Activated T-cell treated with anti-CD3 and anti-CD28 coated beads, Interleukin-2, amount 50 U/mL, for 48 hours (primary cell): ENCODE results near the gene EMD.
"Not testable (repeated sequence)": the region's sequence is repeated elsewhere in the genome, so short reads cannot be mapped to it uniquely, and the experiment has no call there.

Source experiments
- DNase-seq, 2 experiments: peaks; one replicate each; pipeline ENCODE4 v3.0.0-alpha.2; 2020

The EMD gene

DNA sequence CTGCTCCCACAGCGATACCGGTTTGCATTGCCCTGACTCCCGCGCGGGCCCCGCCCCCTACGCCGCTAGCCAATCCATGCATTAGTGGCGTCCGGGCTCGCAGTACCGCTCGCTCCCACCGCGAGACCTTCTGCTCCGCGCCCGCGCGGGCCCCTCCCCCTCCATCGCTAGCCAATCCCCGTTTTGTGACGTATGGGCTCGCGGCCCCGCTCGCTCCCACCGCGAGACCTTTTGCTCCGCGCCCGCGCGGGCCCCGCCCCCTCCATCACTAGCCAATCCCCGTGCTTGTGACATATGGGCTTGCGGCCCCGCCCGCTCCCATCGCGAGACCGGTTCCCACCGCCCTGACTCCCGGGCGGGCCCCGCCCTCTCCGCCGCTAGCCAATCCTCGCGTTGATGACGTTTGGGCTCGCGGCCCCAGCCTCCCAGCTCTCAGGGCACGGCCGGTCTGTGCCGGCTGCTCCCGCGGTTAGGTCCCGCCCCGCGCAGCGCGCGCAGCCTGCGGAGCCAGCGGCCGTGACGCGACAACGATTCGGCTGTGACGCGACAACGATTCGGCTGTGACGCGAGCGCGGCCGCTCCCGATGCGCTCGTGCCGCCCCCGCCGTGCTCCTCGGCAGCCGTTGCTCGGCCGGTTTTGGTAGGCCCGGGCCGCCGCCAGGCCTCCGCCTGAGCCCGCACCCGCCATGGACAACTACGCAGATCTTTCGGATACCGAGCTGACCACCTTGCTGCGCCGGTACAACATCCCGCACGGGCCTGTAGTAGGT is at the start of gene EMD:
Gene EMD (plus strand): TSS at position 497 of the 770 bp plus-strand sequence. CDS start 190 bp downstream, at position 687.
- peak; percentile 94 to 96 for DNase-seq

DNA sequence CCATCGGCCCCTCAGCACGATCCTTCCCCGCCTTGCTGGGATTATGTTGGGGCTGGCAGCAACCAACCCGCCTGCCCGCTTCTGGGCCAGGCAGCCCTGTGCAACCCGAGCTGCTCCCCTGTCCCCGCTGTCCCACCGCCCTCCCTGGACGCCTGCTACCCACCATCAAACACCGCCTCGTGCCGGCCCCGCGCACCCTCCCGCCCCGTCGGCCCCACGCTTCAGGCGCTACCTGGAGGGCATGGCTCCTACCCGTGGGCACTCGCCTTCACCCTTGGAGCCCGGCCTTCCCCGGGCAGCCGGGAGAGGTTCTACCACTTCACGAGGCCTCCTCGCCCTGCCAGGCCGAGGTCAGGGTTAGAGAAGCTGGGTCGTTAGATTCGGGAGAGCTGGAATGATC is 46.5 kb upstream of the EMD start:
- no peak for DNase-seq

- DNase-seq: no peak
Observed at GRCh38 chrX:154333116-154333515, 46.0 kb upstream of the EMD start.

GRCh38 chrX:154333837-154334271 is 45.2 kb upstream of the EMD start:
- no peak for DNase-seq

DNA sequence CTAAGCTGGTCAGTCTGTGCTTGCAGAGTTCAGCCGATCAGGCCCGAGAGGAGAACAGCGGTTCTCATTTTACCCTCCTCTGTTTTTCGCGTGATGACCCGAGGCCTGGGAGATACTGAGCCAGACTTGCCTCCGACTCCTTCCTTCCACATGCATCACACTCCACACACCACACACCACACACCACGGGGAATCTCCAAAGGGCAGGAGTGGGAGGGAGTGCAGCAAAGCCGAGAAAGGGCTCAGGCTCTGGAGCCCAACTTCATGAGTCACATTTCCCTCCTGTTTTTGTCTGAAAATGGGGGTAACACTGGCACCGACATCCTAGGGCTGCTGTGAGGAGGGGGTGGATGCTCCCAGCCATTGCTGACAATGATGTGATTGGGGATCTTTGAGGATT is 44.6 kb upstream of the EMD start:
- DNase-seq: peak; percentile 49 to 58

- DNase-seq: not testable (repeated sequence)
Observed at GRCh38 chrX:154341399-154342298, 37.4 kb upstream of the EMD start.

GRCh38 chrX:154343063-154343462 is 36.0 kb upstream of the EMD start:
- DNase-seq: not testable (repeated sequence)

GRCh38 chrX:154343620-154344019 is 35.5 kb upstream of the EMD start:
- DNase-seq: not testable (repeated sequence)

- no peak for DNase-seq
Observed at GRCh38 chrX:154348114-154348531, 31.0 kb upstream of the EMD start.

GRCh38 chrX:154348646-154349358 is 30.3 kb upstream of the EMD start:
- DNase-seq: no peak

- DNase-seq: no peak
Observed at GRCh38 chrX:154349359-154349935, 29.6 kb upstream of the EMD start.

DNA sequence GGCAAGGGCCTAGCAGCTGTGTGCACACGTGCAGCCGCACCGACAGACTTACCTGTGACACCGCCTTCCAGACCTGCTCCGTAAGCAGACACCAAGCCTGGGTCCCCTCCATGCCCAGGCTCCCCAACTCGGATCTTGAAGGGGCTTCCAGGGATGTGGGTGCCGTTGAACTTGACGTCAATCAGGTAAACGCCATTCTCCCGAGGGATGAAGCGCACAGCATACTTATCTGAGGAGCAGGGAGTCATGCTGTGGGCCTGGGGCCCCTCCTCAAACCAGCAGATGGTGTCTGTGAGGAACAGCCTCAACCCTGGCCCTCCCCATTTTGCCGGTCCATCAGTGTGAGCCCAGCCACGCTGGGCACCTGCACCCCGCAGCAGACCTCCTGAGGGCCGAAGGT is 29.1 kb upstream of the EMD start:
- no peak for DNase-seq

DNA sequence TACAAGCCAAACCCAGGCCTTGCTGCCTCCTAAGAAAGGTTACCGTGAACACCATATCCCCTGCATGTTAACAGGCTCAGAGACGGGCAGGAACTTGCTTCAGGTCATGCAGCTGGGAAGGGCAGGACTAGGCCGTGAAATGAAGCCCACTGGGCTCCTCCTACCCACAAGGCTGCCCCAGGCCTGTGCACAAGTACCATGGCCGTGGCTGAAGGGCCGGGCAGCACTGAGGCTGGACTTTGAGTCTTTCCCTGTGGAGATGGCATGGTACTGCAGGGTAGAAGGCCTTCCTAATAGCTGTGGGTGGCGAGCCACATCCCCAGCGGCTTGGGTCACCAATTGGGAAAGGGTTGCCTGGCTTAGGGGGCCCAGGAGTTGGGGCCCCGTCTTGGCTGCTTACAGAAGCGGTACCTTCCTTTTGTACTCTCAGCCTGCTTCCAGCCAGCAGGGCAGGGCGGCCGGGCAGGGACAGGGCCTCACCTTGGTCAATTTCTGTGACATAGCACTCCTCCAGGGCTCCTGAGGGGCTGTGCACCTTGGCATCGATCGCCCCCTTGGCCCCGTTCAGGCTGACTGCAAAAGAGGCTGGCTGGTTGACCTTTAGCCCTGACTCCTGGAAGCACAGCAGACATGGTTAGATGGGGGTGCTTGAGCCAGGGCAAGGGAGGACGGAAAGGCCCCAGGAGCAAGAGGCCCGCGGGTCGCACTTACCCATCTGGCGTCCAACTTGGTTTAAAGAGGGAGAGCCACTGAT is 28.5 kb upstream of the EMD start:
- no peak for DNase-seq

DNA sequence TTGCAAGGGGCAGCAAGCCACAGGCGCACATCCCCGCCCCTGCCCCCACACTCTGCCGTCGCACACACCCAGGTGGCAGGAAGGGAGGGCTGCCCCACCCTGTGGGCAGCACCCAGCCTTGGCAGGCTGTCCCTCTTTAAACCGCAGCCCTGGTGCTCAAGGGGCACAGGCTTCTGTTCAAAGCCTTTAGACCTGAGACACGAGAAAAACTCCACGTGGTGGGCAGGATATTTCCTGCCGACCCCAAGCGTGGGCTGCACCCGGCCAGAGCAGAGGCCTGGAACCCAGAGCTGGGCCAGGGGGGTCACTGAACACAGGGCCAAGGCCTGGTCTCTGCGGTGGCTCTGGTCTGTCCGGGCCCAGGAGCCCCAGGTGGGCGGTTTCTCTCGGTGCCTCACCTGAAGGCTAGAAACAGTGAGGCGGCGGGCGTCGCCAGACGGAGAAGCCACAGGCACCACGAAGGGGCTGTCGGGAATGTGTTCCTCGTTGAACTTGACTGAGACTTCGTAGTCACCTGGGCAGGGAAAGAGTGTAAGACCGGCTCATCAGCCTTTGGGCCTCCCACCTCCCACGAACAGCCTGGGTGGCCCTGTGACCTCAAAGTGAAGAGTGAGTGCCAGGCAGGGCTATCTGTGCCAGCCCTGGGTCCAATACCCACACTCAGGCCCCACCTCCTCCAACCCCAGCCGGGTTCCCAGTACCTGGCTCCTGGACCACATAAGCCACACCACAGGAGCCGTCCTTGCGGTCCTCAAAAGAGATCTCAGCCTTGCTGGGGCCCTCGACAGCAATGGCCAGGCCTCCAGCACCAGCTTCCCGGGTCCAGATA is 27.7 kb upstream of the EMD start:
- no peak for DNase-seq

GRCh38 chrX:154352012-154352401 is 27.1 kb upstream of the EMD start:
- no peak for DNase-seq

DNA sequence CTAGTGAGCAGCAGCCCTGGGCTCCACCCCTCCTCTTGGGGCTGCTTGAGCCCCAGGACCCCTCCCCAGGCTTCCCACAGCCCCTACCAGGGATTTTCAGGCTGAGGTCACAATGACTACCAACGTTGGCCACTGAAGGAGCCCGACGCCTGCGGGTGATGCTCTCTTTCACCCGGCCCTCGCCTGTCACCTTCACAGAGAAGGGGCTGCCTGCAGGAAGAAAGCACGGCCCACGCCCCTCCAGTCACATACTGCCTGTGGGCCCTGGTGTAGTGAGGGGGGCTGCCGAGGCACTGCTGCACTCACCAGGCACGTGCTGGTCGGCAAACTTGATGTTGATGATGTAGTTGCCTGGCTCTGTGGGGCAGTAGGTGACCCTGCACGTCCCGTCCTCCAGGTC is 26.6 kb upstream of the EMD start:
- DNase-seq: no peak

GRCh38 chrX:154353172-154353843 is 25.8 kb upstream of the EMD start:
- no peak for DNase-seq

GRCh38 chrX:154354013-154354412 is 25.1 kb upstream of the EMD start:
- no peak for DNase-seq

GRCh38 chrX:154354516-154354915 is 24.6 kb upstream of the EMD start:
- no peak for DNase-seq

DNA sequence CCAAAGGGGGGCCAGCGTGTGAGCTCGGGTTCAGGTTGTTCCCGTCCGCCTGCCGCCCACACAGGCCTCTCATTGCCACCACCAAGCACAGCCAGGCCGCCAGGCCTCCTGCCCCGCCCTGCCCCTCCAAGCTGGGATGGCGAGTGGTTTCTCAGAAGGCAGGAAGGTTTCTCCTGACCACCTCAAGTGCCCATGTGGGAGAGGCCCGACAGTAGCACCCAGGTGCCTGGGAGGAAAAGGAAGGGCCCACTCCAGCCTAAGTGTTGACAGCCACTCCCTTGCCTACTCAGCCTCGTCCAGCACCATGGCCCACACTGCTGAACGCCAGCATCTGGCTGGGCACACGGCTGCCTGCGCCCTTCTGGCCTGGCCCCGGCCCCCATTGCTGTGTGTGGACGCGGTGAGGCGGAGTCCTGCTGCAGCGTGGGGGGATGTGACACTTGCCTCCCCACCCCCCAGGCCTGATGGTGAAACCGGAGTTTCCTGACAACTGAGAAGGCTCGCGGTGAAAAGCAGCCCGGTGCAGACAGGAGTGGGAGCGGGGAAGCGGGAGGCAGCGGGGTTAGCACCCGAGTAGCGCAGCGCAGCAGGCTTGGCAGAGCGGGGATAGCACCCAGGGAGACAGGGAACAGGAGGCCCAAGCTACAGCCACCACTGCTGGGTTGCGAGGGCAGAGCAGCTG is 23.9 kb upstream of the EMD start:
- no peak for DNase-seq
